ENCODE data around the gene CTNNB1.
A peak's percentile ranks its signal among the peaks of the same experiment; 100 is the strongest.

Gene CTNNB1

DNA sequence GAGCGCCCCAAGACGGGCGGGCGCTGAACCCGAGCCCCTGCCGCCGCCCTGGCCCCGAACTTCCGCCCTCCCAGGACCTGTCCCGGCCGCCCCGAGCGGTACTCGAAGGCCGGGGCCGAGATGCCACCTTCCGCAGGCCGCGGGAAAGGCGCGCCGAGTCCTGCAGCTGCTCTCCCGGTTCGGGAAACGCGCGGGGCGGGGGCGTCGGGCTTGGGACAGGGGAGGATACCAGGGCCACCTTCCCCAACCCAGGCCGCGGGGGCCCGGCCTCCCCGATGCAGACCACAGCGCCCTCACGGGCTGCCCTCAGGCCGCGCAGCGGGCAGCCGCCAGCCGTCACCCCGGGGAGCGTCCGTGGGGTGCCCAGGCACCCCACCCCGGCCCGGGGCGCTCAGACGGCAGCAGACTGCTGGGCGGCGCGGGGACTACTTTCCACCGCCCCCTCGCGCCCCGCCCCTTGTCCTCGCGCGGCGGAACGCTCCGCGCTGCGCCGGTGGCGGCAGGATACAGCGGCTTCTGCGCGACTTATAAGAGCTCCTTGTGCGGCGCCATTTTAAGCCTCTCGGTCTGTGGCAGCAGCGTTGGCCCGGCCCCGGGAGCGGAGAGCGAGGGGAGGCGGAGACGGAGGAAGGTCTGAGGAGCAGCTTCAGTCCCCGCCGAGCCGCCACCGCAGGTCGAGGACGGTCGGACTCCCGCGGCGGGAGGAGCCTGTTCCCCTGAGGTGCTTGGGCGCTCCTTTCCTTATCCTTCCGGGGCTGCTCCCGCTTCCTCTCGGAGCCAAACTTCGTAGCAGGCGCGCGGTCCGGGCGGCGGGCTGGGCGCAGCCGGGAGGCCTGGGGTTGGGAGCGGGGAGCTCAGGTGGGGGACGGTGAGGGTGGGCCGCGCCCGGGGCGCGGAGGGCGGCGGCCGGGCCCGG, at the start of gene CTNNB1:
Gene CTNNB1, plus strand, starts transcription at position 556 of the 916 bp plus-strand sequence. CDS start 24,564 bp downstream, outside the sequence.
- peak; percentile 89 for DNase-seq (ENCODE audit: low read depth, low spot score)

DNA sequence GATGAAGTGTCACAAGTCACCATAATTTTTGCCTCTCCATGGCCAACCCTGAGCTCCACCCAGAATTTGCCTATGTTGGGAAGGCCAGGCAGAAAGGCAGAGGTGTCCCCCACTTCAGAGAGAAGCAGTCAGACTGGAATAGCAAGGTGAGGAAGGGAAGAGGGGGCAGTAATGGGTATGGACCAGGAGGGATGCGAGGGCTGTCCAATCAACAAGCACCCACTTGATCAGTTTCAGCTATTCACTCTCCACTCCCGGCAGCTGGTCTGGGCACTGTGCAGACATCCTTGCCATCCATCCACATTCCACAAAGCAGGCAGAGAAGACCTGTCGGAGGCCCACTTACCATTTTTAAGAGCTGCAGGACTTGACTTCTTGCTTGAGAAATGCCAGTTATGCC, 43.5 kb upstream of the CTNNB1 start:
- DNase-seq (ENCODE audit: low read depth, low spot score) = no peak

DNA sequence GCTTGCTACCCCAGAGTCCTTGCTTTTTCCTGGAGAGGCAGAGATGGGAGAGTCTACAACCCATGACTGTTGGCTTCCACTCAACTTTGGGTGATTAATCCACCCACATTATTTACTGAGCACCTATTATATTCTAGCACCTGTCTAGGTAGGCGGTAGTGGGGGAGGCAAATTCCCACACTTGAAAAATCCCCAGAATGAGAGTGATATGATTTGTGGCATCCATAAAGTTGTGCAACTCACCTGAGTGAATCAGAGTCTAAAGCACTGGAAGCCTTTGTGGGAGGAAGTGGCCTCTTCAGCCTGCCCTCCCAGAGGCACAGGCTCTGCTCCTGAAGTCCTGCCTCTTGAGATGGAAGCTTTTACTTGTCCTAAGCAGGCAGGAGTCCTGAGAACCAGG, 40.4 kb upstream of the CTNNB1 start:
- no peak for DNase-seq (ENCODE audit: low read depth, low spot score)

DNA sequence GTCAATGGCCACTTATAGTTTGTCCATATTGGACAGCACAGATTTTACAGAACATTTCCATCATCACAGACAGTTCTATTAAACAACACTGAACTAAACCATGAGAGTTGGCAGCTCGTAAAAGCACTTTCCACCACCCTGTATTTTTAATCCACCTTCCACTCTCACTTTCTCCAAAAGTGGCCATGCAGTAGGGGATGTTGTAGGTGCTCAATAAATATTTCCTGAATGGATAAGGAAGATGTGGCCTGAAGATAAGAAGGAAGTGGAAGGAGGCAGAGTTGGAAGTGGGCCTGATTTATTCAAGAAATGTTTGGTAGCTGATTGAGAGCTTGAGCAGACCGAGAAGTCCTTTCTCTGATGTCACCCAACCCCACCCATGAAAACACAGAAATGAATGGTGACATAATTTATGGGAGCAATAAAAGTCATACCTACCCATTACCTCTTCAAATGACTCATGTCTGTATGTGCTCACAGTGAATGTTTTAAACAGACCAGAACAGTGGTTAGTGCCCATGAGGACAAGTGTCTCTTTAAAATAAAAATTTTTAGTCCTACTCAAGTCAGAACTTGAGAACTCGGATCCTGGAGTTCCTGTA, 39.6 kb upstream of the CTNNB1 start:
- no peak for DNase-seq (ENCODE audit: low read depth, low spot score)

DNA sequence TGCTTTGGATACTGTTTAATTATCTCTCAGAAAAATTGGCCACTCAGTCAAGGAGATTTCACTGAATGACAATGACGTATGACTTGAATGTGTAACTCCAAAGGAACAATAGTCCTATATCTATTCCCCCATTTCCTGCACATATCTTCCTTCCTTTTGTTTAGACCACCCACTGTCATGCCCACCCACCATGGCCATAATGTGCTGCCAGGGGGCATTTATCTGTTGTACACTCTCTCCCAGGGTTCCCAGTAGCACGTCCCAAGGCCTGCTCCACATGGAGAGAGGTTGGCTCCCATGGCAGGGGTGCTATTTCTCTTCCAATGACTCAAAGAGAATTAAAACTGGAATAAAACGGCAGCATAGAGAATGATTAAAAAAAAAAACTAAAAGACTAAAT, 36.8 kb upstream of the CTNNB1 start:
- DNase-seq (ENCODE audit: low read depth, low spot score) = no peak

DNA sequence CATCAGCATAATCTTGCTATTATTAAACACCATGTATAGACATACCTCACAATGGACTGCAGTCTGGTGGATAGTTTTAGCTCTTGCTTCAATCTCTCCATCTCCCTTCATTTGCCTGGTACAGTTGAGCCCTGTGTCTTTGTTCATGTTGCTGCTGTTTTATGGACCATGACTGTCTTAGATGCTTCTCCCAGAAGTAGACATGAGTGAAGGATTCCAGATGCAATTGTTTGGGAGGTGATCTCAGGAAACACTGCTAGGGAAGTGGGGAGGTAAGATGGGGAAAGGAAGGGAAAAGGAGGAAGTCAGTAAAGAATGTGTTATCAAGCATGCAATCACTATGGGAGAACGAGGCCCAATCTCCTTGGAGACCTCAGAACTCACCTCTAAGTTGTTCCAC, 36.3 kb upstream of the CTNNB1 start:
- DNase-seq (ENCODE audit: low read depth, low spot score) = no peak

DNA sequence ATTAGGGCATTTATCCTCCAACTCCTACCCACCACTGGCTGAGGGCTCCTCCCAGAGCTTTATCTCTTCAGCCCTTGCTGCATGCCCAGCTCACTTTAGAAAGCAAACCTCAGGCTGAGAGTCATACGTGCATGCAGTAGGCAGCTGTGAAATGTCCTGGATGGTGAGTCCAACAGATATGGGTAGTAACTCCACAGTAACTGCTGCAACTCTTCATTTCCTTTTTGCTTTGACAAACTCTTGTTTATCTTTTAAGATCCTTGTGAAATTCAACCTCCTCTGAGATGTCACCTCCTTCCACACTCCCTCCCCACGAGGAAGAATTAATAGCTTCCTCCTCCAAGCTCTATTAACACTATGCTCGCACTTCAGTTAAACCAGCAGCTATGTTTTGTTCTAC, 35.9 kb upstream of the CTNNB1 start:
- no peak for DNase-seq (ENCODE audit: low read depth, low spot score)

DNA sequence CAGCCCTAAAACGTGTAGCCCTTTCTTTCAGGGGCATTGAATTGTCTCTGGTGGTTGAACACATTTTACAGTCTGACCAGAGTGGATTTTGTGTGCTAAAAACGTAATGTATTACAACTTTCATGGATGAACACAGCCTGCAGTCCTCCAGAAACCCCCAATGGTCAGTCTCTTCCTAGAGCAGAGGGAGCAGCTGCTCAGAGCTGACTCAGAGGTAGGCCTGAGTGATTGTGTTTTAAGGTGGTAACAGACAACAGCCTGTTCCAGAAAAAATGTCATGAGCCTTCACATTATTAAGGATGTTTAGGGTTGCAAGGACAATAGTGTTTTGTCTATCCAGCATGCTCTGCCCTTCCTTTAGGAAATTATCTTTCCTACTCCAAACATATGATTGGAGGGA, 34.5 kb upstream of the CTNNB1 start:
- no peak for DNase-seq (ENCODE audit: low read depth, low spot score)

DNA sequence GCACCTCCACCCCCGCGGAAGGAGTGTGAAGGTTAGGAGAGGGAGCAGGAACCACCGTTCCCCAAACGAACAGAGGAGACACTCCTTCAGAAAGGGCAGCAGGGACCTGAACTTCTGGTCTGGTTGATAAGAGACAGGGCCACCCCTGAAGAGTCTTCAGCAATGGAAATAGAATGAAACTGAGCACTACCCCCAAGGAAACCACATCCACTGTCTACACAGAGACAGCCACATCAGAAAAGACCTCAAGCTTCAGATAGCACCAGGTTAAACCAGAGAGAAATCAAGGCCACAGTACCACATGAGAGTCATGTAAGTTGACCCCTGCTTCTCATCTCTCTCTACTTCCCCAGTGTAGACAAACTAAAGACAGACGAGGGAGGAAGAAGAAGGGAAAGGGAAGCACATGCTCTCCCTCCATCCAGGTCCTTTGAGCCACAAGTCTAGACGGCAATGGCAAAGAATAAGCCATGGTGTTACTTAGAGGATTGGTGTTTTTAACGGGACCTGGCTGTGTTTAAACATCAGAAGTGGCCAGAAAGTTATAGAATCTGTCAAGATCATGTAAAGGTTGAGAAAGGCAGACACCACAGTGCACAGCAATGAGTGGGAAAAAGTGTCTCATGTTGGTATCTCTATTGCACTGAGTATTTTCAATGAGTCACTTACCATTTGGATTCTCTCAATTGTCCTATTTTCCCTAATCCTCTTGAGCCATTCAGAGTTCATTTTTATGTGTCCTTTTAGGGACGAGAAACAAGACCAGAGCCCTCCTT, 31.4 kb upstream of the CTNNB1 start:
- no peak for DNase-seq (ENCODE audit: low read depth, low spot score)

DNA sequence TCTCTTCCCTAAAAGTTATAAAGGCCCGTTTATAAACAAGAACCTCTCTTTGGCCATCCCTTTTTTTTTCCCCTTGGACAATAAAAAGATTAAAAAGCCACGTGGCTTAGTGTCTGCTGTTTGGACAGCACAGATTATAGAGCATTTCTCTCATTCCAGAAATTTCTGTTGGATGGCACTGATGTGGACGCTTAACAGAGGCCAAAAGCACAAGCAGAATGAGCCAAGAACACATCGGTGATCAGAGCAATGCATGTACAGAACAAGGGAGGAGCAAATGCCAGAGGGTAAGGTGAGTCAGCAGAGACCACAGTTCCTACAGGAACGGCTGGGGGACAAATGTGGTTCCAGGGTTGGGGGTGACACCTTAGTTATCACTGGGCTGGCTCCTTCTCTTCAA, 30.3 kb upstream of the CTNNB1 start:
- no peak for DNase-seq (ENCODE audit: low read depth, low spot score)

DNA sequence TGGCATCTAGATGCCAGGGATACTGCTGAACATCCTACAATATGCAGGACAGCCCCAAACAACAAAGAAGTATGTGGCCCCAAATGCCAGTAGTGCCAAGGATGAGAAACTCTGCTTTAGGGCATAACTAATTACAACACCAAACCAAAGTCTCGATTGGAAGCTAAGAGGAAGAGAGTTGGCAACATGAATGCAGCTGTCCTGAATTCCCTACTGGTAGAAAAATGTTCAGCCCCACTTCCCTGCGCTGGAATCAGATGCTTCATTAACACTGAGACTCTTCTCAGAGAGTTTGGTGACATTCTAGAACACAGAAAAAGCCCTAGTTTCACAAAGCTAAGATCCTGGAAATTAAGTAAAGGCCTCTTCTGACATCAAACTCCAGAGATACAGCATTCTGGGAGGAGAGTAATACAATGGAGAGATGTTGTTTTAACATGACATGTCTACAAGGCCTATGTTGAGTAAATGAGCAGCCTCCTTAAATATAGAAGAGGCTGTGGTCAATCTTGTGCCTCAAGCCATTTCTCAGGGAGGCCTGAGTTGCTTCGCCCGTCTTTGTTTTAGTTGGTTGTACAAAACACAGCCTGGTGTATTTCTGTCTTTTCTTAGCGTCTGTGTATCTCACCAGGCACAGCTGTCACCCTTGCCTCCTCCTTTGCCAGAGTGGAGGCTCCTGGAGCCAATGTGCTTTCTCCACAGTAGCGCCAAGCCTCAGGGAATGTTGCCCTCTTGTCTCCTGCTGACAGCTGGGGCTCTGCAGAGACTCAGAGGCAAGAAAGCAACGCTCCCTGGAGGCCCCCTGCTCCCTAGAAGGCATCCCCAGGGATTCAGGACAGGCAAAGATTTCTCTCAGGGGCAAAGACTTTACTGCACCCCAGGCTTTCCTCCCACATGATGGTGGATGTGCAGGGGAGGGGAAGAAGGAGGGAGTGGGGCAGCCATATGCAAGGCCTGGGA, 25.1 kb upstream of the CTNNB1 start:
- no peak for DNase-seq (ENCODE audit: low read depth, low spot score)

DNA sequence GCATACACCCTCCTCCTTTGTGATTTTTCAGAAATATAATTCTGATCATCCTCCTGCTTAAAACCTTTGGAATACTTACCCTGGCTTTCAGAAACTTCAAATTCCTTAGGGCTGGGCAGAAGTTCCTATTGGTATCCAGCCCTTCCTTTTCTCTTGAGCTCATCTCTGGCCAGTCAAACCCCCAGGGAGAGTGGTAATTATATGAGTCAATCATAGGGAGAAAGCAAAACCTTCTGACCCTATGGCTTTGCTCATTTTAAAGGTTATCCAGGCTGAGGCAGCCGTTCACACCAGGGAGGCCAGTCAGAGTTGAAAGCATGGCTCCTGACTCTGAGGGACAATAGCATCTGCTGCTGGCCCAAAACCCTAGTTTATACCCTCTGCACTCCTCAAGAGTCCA, 23.9 kb upstream of the CTNNB1 start:
- no peak for DNase-seq (ENCODE audit: low read depth, low spot score)

DNA sequence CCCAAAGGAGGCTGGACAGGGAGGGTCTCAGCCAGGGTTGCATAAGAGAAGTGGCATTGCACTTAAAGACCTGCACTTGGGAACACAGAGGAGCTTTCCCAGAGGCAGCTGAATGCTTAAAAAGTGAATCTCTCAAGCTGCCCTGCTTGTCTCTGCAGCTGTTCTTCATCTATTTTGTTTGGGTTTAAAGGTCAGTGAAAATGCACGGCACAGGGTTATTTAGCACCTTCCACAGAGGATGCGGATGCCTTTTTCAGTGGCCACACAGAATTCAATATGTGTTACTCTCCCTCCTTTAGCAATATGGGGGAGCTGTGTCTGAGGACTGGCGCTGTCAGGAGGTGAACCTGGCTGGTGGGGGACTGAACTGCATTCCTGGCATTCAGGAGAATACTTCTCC, 22.7 kb upstream of the CTNNB1 start:
- DNase-seq (ENCODE audit: low read depth, low spot score) = no peak

DNA sequence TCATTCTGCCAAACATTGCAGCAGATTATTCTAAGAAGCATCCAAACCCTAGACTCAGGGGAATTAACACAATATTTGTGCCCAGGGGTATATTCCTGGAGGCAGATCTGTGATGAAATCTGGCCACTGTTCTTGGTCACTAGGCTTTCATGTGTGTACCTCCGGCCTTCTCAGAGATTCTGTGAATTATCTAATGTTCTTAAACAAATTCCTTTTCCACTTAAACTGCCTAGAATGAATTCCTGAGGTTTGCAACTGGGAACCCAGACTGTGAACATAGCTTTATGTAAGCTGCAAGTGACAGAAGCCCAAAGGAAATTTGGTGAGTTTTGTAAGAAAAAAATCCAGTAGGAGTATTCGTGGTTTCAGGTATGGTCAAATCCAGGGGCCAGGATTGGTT, 20.7 kb upstream of the CTNNB1 start:
- DNase-seq (ENCODE audit: low read depth, low spot score) = no peak

DNA sequence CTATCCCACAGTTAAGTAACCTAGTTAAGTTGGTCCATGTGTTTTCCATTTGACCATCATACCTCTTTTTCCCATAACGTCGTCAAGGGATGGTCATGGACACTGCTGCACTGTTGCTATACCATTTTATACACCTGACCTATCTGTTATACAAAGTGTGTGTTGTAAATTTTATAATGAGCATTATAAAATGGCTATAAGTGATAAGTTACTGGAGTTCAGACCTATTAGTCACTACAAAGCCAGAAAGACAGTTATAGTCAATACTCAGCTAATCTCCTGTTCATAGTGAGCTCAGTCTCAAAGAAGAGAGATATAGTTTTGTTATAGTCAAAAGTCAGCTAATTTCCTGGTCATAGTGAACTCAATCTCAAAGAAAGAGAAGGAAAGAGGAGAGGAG, 18.9 kb upstream of the CTNNB1 start:
- no peak for DNase-seq (ENCODE audit: low read depth, low spot score)

DNA sequence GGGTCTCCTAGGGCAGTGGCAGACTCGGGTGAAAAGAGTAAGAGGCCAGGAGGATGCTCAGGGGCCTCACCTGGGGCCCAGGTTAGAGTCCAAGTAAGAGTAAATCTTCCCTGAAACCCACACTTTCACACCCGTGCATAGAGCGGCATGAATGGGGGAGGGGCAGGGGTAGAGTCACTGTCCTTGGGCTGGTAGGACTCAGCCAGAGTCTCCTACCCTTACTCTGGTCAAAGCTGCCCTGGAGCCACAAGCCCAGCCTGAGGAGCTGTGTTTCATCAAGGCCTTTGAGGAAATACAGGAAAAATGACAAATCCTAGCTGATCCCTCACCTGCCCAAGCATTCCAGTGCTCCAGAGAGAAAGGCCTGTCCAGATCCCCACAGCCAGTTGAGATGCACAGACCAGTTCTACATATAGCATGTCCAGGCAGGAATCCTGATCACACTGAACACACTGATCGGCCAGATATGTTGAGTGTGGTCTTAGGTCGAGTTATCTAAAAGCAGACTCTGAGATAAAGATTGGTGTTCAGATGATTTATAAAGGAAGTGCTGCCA, 16.7 kb upstream of the CTNNB1 start:
- no peak for DNase-seq (ENCODE audit: low read depth, low spot score)

DNA sequence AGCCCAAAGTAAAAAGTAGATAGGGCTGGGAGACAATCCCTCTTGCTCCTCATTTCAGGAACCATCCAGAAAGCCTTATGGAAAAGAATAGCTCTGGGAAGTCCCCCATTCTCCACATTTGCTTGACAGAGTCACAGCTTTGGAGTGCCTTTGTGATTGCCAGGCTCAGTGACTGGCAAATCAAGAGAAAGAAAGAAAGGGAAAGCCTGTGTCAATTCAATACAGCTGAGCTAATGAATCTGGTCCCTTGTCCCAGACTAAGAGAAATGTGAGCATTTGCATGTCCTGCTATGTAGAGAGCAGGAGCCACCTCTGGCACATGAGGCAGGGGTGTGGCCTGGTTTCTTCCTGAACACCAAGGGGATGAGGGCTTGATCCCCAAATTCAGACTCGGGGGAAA, 14.9 kb upstream of the CTNNB1 start:
- no peak for DNase-seq (ENCODE audit: low read depth, low spot score)

DNA sequence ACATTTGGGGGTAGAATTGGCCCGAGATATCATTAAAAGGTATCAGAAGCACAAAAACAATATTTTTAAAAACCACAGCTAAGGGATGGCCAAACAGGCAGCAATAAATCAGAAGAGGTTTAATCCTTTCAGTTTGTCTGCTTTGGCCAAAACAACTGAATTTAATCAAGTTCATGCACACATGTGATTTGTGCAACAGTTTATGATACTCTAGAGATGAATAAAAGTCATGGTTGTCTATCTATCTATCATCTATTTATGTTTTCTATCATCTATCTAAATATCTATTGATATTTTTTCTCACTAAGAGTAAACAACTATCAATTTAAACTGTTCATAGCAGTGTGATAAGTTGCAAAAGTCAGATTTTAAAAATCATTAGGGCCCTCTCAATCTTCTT, 13.0 kb upstream of the CTNNB1 start:
- DNase-seq (ENCODE audit: low read depth, low spot score) = no peak

DNA sequence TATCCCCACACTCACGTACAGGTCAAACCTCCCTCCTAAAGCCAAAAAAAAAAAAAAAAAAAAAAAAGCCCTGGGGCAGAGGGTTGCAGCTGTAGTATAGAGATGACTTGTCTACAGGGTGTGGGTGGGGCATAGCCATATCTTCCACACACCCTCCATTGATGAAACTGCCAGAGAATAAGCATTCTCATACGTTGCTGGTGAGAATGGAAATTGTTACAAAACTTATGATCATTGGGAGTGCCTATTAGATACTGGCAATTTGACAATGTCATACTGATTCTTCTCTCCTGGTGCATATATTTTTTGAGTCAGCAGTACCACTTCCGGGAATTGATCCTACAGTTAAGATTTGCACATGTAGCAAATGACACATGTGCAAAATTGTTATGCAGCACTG, 11.0 kb upstream of the CTNNB1 start:
- DNase-seq (ENCODE audit: low read depth, low spot score) = no peak

DNA sequence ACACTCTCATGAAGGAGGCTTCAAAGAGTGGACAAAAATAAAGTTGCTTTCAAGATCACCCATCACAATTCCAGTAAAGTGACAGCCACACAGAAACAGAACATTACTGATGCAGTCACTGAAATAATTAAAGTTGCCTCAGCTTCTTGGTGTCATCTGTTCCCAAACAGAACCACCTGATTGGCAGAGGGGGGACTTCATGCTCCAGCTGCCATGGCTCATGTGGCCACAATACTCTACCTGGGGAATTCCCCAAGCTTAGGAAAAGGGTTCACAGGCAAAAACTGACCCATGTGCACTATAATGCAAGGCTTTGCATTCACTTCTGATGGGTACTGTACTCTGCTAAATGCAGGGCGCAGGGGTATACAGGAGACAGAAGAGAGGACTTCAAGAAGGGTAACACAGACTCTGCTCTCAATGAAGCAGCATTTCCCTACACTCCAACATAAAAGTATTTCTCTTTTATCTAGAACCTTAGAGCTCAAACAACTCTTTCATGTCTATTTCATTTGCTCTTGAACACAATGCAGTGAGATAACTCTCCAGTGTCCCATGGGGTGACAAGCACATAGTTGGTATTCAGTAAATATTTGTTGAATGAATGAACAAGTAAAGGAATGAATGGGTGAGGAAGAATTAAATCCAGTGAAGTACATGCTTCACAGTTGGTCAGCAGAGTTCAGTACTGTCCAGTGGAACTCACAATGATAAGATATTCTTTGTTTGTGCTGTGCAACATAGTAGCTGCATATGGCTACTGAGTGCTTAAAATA, 8.6 kb upstream of the CTNNB1 start:
- no peak for DNase-seq (ENCODE audit: low read depth, low spot score)

Data from activated CD4-positive, CD25-positive, alpha-beta regulatory T cell treated with anti-CD3 and anti-CD28 coated beads, Interleukin-2, amount 50 U/mL, for 16 hours (primary cell).